ENCODE data around the gene LNP1. TPM values are rescaled to one million over a fixed set of nuclear protein-coding genes. Genes with fewer than 3 reads are reported as not detected.

Gene LNP1
- total and polyA plus RNA-seq, 2 of the 13 experiments (the other 11 are each of a cell fraction or from before 2014, with no cell fraction given), result 3.6 to 7.0 TPM

DNA sequence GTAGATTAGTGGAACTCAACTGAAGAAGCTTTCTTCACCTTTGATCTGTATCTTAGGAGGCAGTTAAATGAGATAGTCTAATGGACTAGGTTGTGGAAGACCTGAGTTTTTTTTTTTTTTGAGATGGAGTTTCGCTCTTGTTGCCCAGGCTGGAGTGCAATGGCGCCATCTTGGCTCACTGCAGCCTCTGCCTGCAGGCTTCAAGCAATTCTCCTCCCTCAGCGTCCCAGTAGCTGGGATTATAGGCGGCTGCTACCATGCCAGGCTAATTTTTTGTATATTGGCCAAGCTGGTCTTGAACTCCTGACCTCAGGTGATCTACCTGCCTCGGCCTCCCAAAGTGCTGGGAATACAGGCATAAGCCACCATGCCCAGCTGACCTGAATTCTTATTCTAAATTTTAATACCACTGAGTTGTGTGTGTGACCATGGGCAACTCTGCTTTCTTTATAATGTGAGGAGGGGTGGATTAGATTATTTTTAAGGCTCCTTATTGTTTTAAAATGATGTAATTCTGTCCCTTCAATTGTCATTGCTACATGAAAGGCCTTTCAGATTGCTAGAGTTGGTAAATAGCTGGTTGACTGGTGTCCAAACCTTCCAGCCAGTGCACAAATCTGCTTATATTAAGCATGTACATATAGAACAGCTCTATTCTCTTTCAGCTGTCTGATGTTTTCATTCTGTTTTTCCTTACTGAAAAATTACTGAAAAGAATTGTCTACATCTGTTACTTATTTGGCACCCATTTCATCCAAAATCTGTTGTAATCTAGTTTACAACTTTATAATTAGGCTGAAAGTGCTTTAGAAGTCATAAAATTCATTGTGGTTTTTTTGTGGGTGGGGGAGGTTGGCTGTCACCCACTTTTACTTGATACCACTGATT is 2.3 kb downstream of the LNP1 start (continued):
- TF ChIP-seq PITX1 (CRISPR knock-in tag; IDR thresholded peaks at IDR 0.05) (0 out of 2 replicates have a peak, but pooled peaks have one; percentile 38), KLF16 (CRISPR knock-in tag; IDR thresholded peaks at IDR 0.05) (no peak; a peak in 1 of 4 replicates), ZNF761 (CRISPR knock-in tag; conservative IDR thresholded peaks at IDR 0.05) (no peak), ZNF781 (CRISPR knock-in tag; IDR thresholded peaks at IDR 0.05; ENCODE audit: borderline replicate concordance, not compliant biosample characterization) (no peak), PHF20 (CRISPR knock-in tag; IDR thresholded peaks at IDR 0.05) (no peak), SIN3B (IDR thresholded peaks at IDR 0.05; ENCODE audit: low read length) (no peak), HDAC1 (CRISPR knock-in tag; IDR thresholded peaks at IDR 0.05) (0 out of 2 replicates have a peak, but pooled peaks have one; percentile 22), ZNF891 (CRISPR knock-in tag; IDR thresholded peaks at IDR 0.05) (no peak)
- TF ChIP-seq, protein P1, sequence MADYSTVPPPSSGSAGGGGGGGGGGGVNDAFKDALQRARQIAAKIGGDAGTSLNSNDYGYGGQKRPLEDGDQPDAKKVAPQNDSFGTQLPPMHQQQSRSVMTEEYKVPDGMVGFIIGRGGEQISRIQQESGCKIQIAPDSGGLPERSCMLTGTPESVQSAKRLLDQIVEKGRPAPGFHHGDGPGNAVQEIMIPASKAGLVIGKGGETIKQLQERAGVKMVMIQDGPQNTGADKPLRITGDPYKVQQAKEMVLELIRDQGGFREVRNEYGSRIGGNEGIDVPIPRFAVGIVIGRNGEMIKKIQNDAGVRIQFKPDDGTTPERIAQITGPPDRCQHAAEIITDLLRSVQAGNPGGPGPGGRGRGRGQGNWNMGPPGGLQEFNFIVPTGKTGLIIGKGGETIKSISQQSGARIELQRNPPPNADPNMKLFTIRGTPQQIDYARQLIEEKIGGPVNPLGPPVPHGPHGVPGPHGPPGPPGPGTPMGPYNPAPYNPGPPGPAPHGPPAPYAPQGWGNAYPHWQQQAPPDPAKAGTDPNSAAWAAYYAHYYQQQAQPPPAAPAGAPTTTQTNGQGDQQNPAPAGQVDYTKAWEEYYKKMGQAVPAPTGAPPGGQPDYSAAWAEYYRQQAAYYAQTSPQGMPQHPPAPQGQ (CRISPR knock-in tag; IDR thresholded peaks at IDR 0.05; ENCODE audit: borderline replicate concordance), result no peak
- TF ChIP-seq, protein P2, sequence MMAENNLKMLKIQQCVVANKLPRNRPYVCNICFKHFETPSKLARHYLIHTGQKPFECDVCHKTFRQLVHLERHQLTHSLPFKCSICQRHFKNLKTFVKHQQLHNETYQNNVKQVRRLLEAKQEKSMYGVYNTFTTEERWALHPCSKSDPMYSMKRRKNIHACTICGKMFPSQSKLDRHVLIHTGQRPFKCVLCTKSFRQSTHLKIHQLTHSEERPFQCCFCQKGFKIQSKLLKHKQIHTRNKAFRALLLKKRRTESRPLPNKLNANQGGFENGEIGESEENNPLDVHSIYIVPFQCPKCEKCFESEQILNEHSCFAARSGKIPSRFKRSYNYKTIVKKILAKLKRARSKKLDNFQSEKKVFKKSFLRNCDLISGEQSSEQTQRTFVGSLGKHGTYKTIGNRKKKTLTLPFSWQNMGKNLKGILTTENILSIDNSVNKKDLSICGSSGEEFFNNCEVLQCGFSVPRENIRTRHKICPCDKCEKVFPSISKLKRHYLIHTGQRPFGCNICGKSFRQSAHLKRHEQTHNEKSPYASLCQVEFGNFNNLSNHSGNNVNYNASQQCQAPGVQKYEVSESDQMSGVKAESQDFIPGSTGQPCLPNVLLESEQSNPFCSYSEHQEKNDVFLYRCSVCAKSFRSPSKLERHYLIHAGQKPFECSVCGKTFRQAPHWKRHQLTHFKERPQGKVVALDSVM (CRISPR knock-in tag; IDR thresholded peaks at IDR 0.05), result no peak
- TF ChIP-seq, protein P3, sequence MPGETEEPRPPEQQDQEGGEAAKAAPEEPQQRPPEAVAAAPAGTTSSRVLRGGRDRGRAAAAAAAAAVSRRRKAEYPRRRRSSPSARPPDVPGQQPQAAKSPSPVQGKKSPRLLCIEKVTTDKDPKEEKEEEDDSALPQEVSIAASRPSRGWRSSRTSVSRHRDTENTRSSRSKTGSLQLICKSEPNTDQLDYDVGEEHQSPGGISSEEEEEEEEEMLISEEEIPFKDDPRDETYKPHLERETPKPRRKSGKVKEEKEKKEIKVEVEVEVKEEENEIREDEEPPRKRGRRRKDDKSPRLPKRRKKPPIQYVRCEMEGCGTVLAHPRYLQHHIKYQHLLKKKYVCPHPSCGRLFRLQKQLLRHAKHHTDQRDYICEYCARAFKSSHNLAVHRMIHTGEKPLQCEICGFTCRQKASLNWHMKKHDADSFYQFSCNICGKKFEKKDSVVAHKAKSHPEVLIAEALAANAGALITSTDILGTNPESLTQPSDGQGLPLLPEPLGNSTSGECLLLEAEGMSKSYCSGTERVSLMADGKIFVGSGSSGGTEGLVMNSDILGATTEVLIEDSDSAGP (CRISPR knock-in tag; IDR thresholded peaks at IDR 0.05; ENCODE audit: borderline replicate concordance), result no peak
- TF ChIP-seq, protein P4, sequence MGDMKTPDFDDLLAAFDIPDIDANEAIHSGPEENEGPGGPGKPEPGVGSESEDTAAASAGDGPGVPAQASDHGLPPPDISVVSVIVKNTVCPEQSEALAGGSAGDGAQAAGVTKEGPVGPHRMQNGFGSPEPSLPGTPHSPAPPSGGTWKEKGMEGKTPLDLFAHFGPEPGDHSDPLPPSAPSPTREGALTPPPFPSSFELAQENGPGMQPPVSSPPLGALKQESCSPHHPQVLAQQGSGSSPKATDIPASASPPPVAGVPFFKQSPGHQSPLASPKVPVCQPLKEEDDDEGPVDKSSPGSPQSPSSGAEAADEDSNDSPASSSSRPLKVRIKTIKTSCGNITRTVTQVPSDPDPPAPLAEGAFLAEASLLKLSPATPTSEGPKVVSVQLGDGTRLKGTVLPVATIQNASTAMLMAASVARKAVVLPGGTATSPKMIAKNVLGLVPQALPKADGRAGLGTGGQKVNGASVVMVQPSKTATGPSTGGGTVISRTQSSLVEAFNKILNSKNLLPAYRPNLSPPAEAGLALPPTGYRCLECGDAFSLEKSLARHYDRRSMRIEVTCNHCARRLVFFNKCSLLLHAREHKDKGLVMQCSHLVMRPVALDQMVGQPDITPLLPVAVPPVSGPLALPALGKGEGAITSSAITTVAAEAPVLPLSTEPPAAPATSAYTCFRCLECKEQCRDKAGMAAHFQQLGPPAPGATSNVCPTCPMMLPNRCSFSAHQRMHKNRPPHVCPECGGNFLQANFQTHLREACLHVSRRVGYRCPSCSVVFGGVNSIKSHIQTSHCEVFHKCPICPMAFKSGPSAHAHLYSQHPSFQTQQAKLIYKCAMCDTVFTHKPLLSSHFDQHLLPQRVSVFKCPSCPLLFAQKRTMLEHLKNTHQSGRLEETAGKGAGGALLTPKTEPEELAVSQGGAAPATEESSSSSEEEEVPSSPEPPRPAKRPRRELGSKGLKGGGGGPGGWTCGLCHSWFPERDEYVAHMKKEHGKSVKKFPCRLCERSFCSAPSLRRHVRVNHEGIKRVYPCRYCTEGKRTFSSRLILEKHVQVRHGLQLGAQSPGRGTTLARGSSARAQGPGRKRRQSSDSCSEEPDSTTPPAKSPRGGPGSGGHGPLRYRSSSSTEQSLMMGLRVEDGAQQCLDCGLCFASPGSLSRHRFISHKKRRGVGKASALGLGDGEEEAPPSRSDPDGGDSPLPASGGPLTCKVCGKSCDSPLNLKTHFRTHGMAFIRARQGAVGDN (CRISPR knock-in tag; IDR thresholded peaks at IDR 0.05), result peak; percentile 38; the same call in 1 of the 2 replicates
- TF ChIP-seq, protein P5, sequence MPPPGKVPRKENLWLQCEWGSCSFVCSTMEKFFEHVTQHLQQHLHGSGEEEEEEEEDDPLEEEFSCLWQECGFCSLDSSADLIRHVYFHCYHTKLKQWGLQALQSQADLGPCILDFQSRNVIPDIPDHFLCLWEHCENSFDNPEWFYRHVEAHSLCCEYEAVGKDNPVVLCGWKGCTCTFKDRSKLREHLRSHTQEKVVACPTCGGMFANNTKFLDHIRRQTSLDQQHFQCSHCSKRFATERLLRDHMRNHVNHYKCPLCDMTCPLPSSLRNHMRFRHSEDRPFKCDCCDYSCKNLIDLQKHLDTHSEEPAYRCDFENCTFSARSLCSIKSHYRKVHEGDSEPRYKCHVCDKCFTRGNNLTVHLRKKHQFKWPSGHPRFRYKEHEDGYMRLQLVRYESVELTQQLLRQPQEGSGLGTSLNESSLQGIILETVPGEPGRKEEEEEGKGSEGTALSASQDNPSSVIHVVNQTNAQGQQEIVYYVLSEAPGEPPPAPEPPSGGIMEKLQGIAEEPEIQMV (CRISPR knock-in tag; IDR thresholded peaks at IDR 0.05; ENCODE audit: low read depth), result no peak
